OCI-LY7 (cell line): ENCODE data around the gene TMED1. TPM values are rescaled to one million over a fixed set of nuclear protein-coding genes. Genes with fewer than 3 reads are reported as not detected.
"Not testable (repeated sequence)": the region's sequence is repeated elsewhere in the genome, so short reads cannot be mapped to it uniquely, and the experiment has no call there.

Experiments
- BruUV-seq: library from RNA; stranded (reverse); fragments of 400-500 nt; replicated peaks from 2 replicates; lab custom pipeline; 2021; lab: Mats Ljungman, UMichigan
- CTCF ChIA-PET: fragments of 300-600 bp; sonication (Branson Sonifier 250); formaldehyde crosslinking; loops from one replicate; lab custom pipeline; 2022; ENCODE audit warnings: antibody characterized with exemption; ENCODE audit not compliant: unreplicated experiment; lab: Charles Lee
- POLR2A ChIA-PET: fragments of 300-600 bp; sonication (Branson Sonifier 250); formaldehyde crosslinking; loops from one replicate; lab custom pipeline; 2022; ENCODE audit warnings: antibody characterized with exemption; lab: Charles Lee
- DNase-seq: peaks from one replicate; pipeline ENCODE4 v3.0.0-alpha.2; 2015; ENCODE audit warnings: low spot score
- H2AFZ ChIP-seq: fragments of 200-600 bp; sonication (generic), shearing (Covaris generic); 2 replicates; pipeline ENCODE4 v1.6.1; 2014; ENCODE audit warnings: mild to moderate bottlenecking, antibody characterized with exemption, low read length, moderate library complexity
- H3K27ac ChIP-seq: fragments of 200-600 bp; sonication (generic); 2 replicates; pipeline ENCODE4 v1.5.1; 2014; ENCODE audit warnings: mixed run types, low read depth, mild to moderate bottlenecking, moderate library complexity, low read length, inconsistent platforms; ENCODE audit not compliant: poor library complexity, severe bottlenecking
- H3K36me3 ChIP-seq: fragments of 200-600 bp; sonication (generic); 2 replicates; pipeline ENCODE4 v1.6.1; 2014; ENCODE audit warnings: mild to moderate bottlenecking, antibody characterized with exemption, low read length, moderate library complexity, mixed read lengths; ENCODE audit not compliant: insufficient read depth
- H3K4me1 ChIP-seq: fragments of 200-600 bp; sonication (generic); 2 replicates; pipeline ENCODE4 v1.5.1; 2014; ENCODE audit warnings: mild to moderate bottlenecking, low read length; ENCODE audit not compliant: insufficient read depth, poor library complexity, severe bottlenecking
- H3K4me2 ChIP-seq: fragments of 200-600 bp; sonication (generic); 2 replicates; pipeline ENCODE4 v1.6.1; 2014; ENCODE audit warnings: mild to moderate bottlenecking, low read length
- H3K4me3 ChIP-seq: fragments of 200-600 bp; sonication (generic); 2 replicates; pipeline ENCODE4 v1.5.1; 2014; ENCODE audit warnings: mild to moderate bottlenecking, low read depth, low read length; ENCODE audit not compliant: poor library complexity, severe bottlenecking
- H3K79me2 ChIP-seq: fragments of 200-600 bp; sonication (generic); 2 replicates; pipeline ENCODE4 v1.6.1; 2016; ENCODE audit warnings: low read depth, mild to moderate bottlenecking, low read length, moderate library complexity, mixed read lengths; ENCODE audit not compliant: insufficient read depth
- H3K9me2 ChIP-seq: fragments of 200-600 bp; sonication (generic); 2 replicates; pipeline ENCODE4 v1.6.1; 2016; ENCODE audit warnings: mild to moderate bottlenecking, low read length, mixed read lengths; ENCODE audit not compliant: insufficient read depth
- H3K9me3 ChIP-seq: fragments of 200-600 bp; sonication (generic); 2 replicates; pipeline ENCODE4 v1.6.1; 2014; ENCODE audit warnings: mild to moderate bottlenecking, mixed run types, low read length, mixed read lengths
- H4K20me1 ChIP-seq: fragments of 200-600 bp; sonication (generic); 2 replicates; pipeline ENCODE4 v1.6.1; 2014; ENCODE audit warnings: mild to moderate bottlenecking, antibody characterized with exemption, low read length, moderate library complexity, mixed read lengths; ENCODE audit not compliant: insufficient read depth
- CTCF ChIP-seq: fragments of 200-600 bp; sonication (generic); conservative IDR thresholded peaks from 2 replicates; pipeline ENCODE4 v1.5.1; 2014; ENCODE audit warnings: mild to moderate bottlenecking, antibody characterized with exemption, low read length, moderate library complexity, mixed read lengths
- EZH2phosphoT487 ChIP-seq: fragments of 200-600 bp; sonication (generic); IDR thresholded peaks from 2 replicates; pipeline ENCODE4 v1.6.1; 2018; ENCODE audit warnings: low read depth, borderline replicate concordance, mild to moderate bottlenecking, mixed run types, antibody characterized with exemption, low read length, moderate library complexity, mixed read lengths
- intact Hi-C: fragments of 100-400 bp; cut with micrococcal nuclease; formaldehyde crosslinking; loops from one replicate; pipeline ENCODE4 v1.10.0; 2022; ENCODE audit not compliant: unreplicated experiment
- total RNA-seq, 2 experiments: library from RNA; depleted of rRNA in 1 of 2; stranded (reverse); fragments of >200 nt in 1 of 2; shearing (Covaris generic) in 1 of 2; gene quantifications; 2 replicates each; pipeline ENCODE4 v1.2.3, GENCODE V29; 2014 to 2022

TMED1 gene
- total RNA-seq, 2 experiments from 2014 or later = 13.2 to 22.5 TPM

GRCh38 chr19:10839114-10840050 is 3.4 kb upstream of the TMED1 start:
- ChIA-PET CTCF (no interaction called here), POLR2A (interaction anchor here (0.6 to 0.7 kb wide), 2 partner anchors 14 to 23 kb away, joined by 3 to 4 read pairs; no protein-coding TSS in a partner anchor)
- intact Hi-C loops = loop anchor here (5.0 kb wide), 1 partner anchor 272 kb away; the partner anchor contains the start of genes CDKN2D and KRI1
- H2AFZ ChIP-seq = no peak overlapping the region
- H3K79me2 ChIP-seq = no peaks in the 10 kb centered on the region; the same call in 1 of the 2 replicates
- no peak overlapping the region for H3K4me2 ChIP-seq
- H4K20me1 ChIP-seq = no peaks in the 10 kb centered on the region
- H3K9me3 ChIP-seq = no peaks in the 10 kb centered on the region; the same call in 1 of the 2 replicates
- TF ChIP-seq CTCF (no peak), EZH2phosphoT487 (no peak)
- no peak for DNase-seq
- H3K36me3 ChIP-seq = peaks cover 6% of the 10 kb centered on the region
- BruUV-seq = no TSS peak
- H3K9me2 ChIP-seq = no peaks in the 10 kb centered on the region
- no peak overlapping the region for H3K27ac ChIP-seq
- H3K4me3 ChIP-seq = no peak overlapping the region
- H3K4me1 ChIP-seq = peaks cover 26% of the 10 kb centered on the region

GRCh38 chr19:10838377-10838776 is 2.4 kb upstream of the TMED1 start:
- intact Hi-C loops = loop anchor here (5.0 kb wide), 1 partner anchor 271 kb away; the partner anchor contains the start of genes CDKN2D and KRI1
- BruUV-seq = no TSS peak
- peaks cover 26% of the 10 kb centered on the region for H3K4me1 ChIP-seq
- no peak overlapping the region for H2AFZ ChIP-seq
- ChIA-PET POLR2A (interaction anchor here (0.6 kb wide), 1 partner anchor 15 kb away, joined by 4 read pairs; no protein-coding TSS in a partner anchor), CTCF (no interaction called here)
- H3K4me2 ChIP-seq = peak overlapping the region; percentile 26; the same call in 1 of the 2 replicates
- no peaks in the 10 kb centered on the region; the same call in 1 of the 2 replicates for H3K9me3 ChIP-seq
- H3K27ac ChIP-seq = no peak overlapping the region
- H3K79me2 ChIP-seq = no peaks in the 10 kb centered on the region; the same call in 1 of the 2 replicates
- no peak for DNase-seq
- no peaks in the 10 kb centered on the region for H3K9me2 ChIP-seq
- no peak overlapping the region for H3K4me3 ChIP-seq
- peaks cover 9% of the 10 kb centered on the region for H3K36me3 ChIP-seq
- H4K20me1 ChIP-seq = no peaks in the 10 kb centered on the region
- TF ChIP-seq EZH2phosphoT487 = no peak
- no peak for TF ChIP-seq CTCF

- H2AFZ ChIP-seq, H3K79me2 ChIP-seq, H3K9me2 ChIP-seq, H3K4me3 ChIP-seq, H4K20me1 ChIP-seq, DNase-seq, H3K27ac ChIP-seq, H3K9me3 ChIP-seq, CTCF ChIA-PET, H3K4me2 ChIP-seq, BruUV-seq: not testable (repeated sequence)
- intact Hi-C loops = loop anchor here (2.0 to 5.0 kb wide), 2 partner anchors 27 to 270 kb away; partner anchors contain the start of genes CDKN2D and KRI1
- H3K36me3 ChIP-seq = peaks cover 17% of the 10 kb centered on the region
- H3K4me1 ChIP-seq = peaks cover 26% of the 10 kb centered on the region
- POLR2A ChIA-PET = interaction anchor here (1.0 kb wide), 1 partner anchor 35 kb away, joined by 6 read pairs; no protein-coding TSS in a partner anchor
Observed at GRCh38 chr19:10837649-10838048, 1.6 kb upstream of the TMED1 start.
